ENCODE results near the gene NLRP9. TPM values are rescaled to one million over a fixed set of nuclear protein-coding genes. Genes with fewer than 3 reads are reported as not detected.

The NLRP9 gene
- total RNA-seq, 1 experiment from 2014 or later, result not detected

- no peaks in the 10 kb centered on the region for H3K27me3 ChIP-seq (ENCODE audit: control insufficient read depth, insufficient read depth, low read length)
- DNase-seq, result no peak
- H3K4me3 ChIP-seq (ENCODE audit: insufficient read depth, low read depth, low read length), result no peak overlapping the region
- peaks cover 1% of the 10 kb centered on the region for H3K36me3 ChIP-seq (replicated peaks; ENCODE audit: control insufficient read depth, insufficient read depth, low read length)
Observed at GRCh38 chr19:55687281-55688201, 50.7 kb downstream of the NLRP9 start.

GRCh38 chr19:55686311-55687050, 51.7 kb downstream of the NLRP9 start:
- Histone ChIP-seq H3K4me3 (ENCODE audit: insufficient read depth, low read depth, low read length) (no peak overlapping the region), H3K36me3 (replicated peaks; ENCODE audit: control insufficient read depth, insufficient read depth, low read length) (peaks cover 3% of the 10 kb centered on the region), H3K27me3 (ENCODE audit: control insufficient read depth, insufficient read depth, low read length) (no peaks in the 10 kb centered on the region)
- no peak for DNase-seq

GRCh38 chr19:55685776-55686175, 52.4 kb downstream of the NLRP9 start:
- DNase-seq, result no peak
- Histone ChIP-seq H3K4me3 (ENCODE audit: insufficient read depth, low read depth, low read length) (no peak overlapping the region), H3K27me3 (ENCODE audit: control insufficient read depth, insufficient read depth, low read length) (no peaks in the 10 kb centered on the region), H3K36me3 (replicated peaks; ENCODE audit: control insufficient read depth, insufficient read depth, low read length) (peaks cover 3% of the 10 kb centered on the region)

- no peaks in the 10 kb centered on the region for H3K27me3 ChIP-seq (ENCODE audit: control insufficient read depth, insufficient read depth, low read length)
- peaks cover 2% of the 10 kb centered on the region for H3K36me3 ChIP-seq (replicated peaks; ENCODE audit: control insufficient read depth, insufficient read depth, low read length)
- DNase-seq, result no peak
- no peak overlapping the region for H3K4me3 ChIP-seq (ENCODE audit: insufficient read depth, low read depth, low read length)
Observed at GRCh38 chr19:55684946-55685681, 53.1 kb downstream of the NLRP9 start.

- peaks cover 6% of the 10 kb centered on the region for H3K36me3 ChIP-seq (replicated peaks; ENCODE audit: control insufficient read depth, insufficient read depth, low read length)
- no peaks in the 10 kb centered on the region for H3K27me3 ChIP-seq (ENCODE audit: control insufficient read depth, insufficient read depth, low read length)
- DNase-seq, result no peak
- H3K4me3 ChIP-seq (ENCODE audit: insufficient read depth, low read depth, low read length), result no peak overlapping the region
Observed at GRCh38 chr19:55683449-55684261, 54.5 kb downstream of the NLRP9 start.

- Histone ChIP-seq H3K4me3 (ENCODE audit: insufficient read depth, low read depth, low read length) (no peak overlapping the region), H3K36me3 (replicated peaks; ENCODE audit: control insufficient read depth, insufficient read depth, low read length) (peaks cover 8% of the 10 kb centered on the region), H3K27me3 (ENCODE audit: control insufficient read depth, insufficient read depth, low read length) (no peaks in the 10 kb centered on the region)
- no peak for DNase-seq
Observed at GRCh38 chr19:55681131-55682092, 56.8 kb downstream of the NLRP9 start.

GRCh38 chr19:55680339-55681130, 57.7 kb downstream of the NLRP9 start:
- no peak for DNase-seq
- Histone ChIP-seq H3K4me3 (ENCODE audit: insufficient read depth, low read depth, low read length) (no peak overlapping the region), H3K27me3 (ENCODE audit: control insufficient read depth, insufficient read depth, low read length) (no peaks in the 10 kb centered on the region), H3K36me3 (replicated peaks; ENCODE audit: control insufficient read depth, insufficient read depth, low read length) (peaks cover 8% of the 10 kb centered on the region)

GRCh38 chr19:55679343-55680257, 58.6 kb downstream of the NLRP9 start:
- Histone ChIP-seq H3K36me3 (replicated peaks; ENCODE audit: control insufficient read depth, insufficient read depth, low read length) (peaks cover 8% of the 10 kb centered on the region), H3K4me3 (ENCODE audit: insufficient read depth, low read depth, low read length) (no peak overlapping the region), H3K27me3 (ENCODE audit: control insufficient read depth, insufficient read depth, low read length) (no peaks in the 10 kb centered on the region)
- no peak for DNase-seq

GRCh38 chr19:55678121-55678671, 60.0 kb downstream of the NLRP9 start:
- H3K27me3 ChIP-seq (ENCODE audit: control insufficient read depth, insufficient read depth, low read length), result no peaks in the 10 kb centered on the region
- H3K36me3 ChIP-seq (replicated peaks; ENCODE audit: control insufficient read depth, insufficient read depth, low read length), result peaks cover 8% of the 10 kb centered on the region
- no peak for DNase-seq
- H3K4me3 ChIP-seq (ENCODE audit: insufficient read depth, low read depth, low read length), result no peak overlapping the region

GRCh38 chr19:55677572-55678028, 60.6 kb downstream of the NLRP9 start:
- no peak overlapping the region for H3K4me3 ChIP-seq (ENCODE audit: insufficient read depth, low read depth, low read length)
- DNase-seq, result no peak
- H3K36me3 ChIP-seq (replicated peaks; ENCODE audit: control insufficient read depth, insufficient read depth, low read length), result peaks cover 8% of the 10 kb centered on the region
- H3K27me3 ChIP-seq (ENCODE audit: control insufficient read depth, insufficient read depth, low read length), result no peaks in the 10 kb centered on the region

GRCh38 chr19:55676889-55677505, 61.2 kb downstream of the NLRP9 start:
- Histone ChIP-seq H3K27me3 (ENCODE audit: control insufficient read depth, insufficient read depth, low read length) (no peaks in the 10 kb centered on the region), H3K36me3 (replicated peaks; ENCODE audit: control insufficient read depth, insufficient read depth, low read length) (peaks cover 6% of the 10 kb centered on the region), H3K4me3 (ENCODE audit: insufficient read depth, low read depth, low read length) (no peak overlapping the region)
- no peak for DNase-seq
